NCI-H146 treated with DMSO at 0.1 percent for 48 hours (cell line): ENCODE data around the gene APBA2.

Source experiments
- DNase-seq: peaks from one replicate; lab custom pipeline; 2025; ENCODE audit not compliant: unreplicated experiment; lab: John Stamatoyannopoulos, UW

The APBA2 gene

GRCh38 chr15:29054171-29055045 lies 168.6 kb downstream of the APBA2 start:
- no peak for DNase-seq

GRCh38 chr15:29055876-29056275 lies 170.1 kb downstream of the APBA2 start:
- no peak for DNase-seq

- DNase-seq, result no peak
These were observed 171.2 kb downstream of the APBA2 start for GRCh38 chr15:29056839-29057450.

GRCh38 chr15:29057856-29058255 lies 172.1 kb downstream of the APBA2 start:
- no peak for DNase-seq

- DNase-seq, result no peak
These were observed 173.2 kb downstream of the APBA2 start for GRCh38 chr15:29058903-29059539.

- no peak for DNase-seq
These were observed 174.3 kb downstream of the APBA2 start for GRCh38 chr15:29059871-29060640.

GRCh38 chr15:29061746-29062145 lies 176.0 kb downstream of the APBA2 start:
- no peak for DNase-seq

GRCh38 chr15:29062179-29062591 lies 176.4 kb downstream of the APBA2 start:
- DNase-seq, result no peak

- DNase-seq, result no peak
These were observed 176.9 kb downstream of the APBA2 start for GRCh38 chr15:29062626-29063025.

- DNase-seq, result no peak
These were observed 177.9 kb downstream of the APBA2 start for GRCh38 chr15:29063646-29064045.

- no peak for DNase-seq
These were observed 178.5 kb downstream of the APBA2 start for GRCh38 chr15:29064290-29064689.

GRCh38 chr15:29064731-29065130 lies 179.0 kb downstream of the APBA2 start:
- DNase-seq, result no peak

GRCh38 chr15:29065571-29065970 lies 179.8 kb downstream of the APBA2 start:
- no peak for DNase-seq

- DNase-seq, result no peak
These were observed 180.5 kb downstream of the APBA2 start for GRCh38 chr15:29066310-29066709.

- DNase-seq, result no peak
These were observed 181.1 kb downstream of the APBA2 start for GRCh38 chr15:29066838-29067237.

- no peak for DNase-seq
These were observed 182.2 kb downstream of the APBA2 start for GRCh38 chr15:29067949-29068348.

- DNase-seq, result no peak
These were observed 184.9 kb downstream of the APBA2 start for GRCh38 chr15:29070471-29071231.

GRCh38 chr15:29071232-29071881 lies 185.6 kb downstream of the APBA2 start:
- DNase-seq, result no peak

GRCh38 chr15:29071882-29072273 lies 186.1 kb downstream of the APBA2 start:
- no peak for DNase-seq

GRCh38 chr15:29072444-29072843 lies 186.7 kb downstream of the APBA2 start:
- no peak for DNase-seq
